ENCODE results near the gene GAPDHS.

GAPDHS gene

DNA sequence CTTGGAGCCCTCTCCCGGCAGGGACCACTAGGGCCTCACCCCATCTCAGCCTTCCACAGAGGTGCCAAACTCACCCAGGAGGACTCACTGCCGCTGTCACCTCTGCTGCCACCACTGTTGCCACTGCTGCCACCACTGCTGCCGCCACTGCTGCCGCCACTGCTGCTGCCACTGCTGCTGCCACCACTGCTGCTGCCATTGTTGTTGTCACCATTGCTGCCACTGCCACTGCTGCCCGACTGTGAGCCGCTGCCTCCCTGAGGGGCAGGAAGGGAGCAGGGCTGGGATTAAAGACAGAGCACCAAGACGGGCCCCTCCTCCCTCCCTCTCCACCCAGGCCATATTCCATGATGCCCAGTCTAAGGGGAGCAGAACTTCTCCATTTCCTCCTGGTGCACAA, 21.9 kb upstream of the GAPDHS start:
- DNase-seq = no peak

DNA sequence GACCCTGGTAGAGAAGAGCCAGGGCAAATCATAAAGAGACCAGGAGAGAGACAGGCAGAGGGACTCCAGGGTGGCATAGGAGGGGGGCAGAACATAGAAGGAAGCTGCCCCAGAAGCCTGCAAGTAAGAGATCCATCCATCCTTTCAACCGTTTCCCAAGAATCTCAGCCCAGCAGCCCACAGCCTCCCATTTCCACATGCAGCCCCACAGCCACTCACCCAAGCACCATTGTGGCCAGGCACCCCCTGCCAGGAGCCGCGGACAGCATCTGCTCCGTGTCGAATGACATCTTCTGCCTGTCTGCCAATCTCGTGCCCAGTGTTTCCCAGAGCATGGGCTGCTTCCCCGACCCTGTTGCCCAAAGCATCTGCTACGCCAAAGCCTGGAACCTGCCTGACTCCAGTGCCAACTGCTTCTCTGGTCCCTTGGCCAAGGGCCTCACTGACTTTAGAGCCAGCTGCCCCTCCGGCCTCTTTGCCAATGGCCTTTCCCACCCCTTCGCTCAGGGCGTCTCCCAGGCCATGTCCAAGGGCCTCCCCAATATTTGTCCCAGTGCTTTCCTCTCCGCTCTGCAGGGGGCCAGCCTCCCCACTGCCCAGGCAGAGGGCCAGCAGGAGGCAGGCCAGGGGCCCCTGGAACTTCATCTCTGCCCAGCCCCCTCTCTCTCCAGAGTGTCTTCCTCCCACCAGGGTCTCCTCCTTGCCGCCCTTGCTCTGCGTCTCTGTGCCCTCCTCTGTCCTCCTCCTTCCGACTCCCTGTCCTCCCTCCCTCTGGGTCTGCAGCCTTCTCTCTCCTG, 20.2 kb upstream of the GAPDHS start:
- no peak for DNase-seq

GRCh38 chr19:35513628-35514281, 19.5 kb upstream of the GAPDHS start, which contains the start of gene DMKN:
Gene DMKN (minus strand): TSS chr19:35513649. CDS start chr19:35513475, 174 bp downstream.
- no peak for DNase-seq

DNA sequence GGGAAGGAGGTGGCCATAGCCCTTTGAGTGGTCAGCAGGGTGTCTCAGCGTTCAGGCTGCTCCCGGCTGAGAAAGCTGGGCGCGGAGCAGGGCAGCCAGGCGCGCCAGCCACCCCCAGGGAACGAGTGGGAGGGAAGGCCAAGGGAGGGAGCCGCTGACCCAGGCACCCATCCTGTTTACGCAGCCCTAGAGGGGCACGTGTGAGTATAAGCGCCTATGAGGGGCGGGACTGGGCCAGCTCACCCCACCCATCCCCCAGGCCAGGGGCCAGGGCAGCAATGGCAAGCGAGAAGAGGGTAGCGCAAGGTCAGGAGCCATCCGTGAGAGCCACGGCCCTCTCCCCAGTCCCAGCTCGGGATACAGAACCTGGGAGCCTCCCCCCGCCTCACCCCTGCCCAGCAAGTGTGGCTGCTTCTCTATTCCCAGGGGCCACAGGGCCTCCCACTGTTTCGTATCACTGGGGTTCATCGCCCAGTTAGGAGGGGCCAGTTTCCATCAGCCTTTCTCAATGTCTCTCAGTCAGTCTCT, 18.9 kb upstream of the GAPDHS start:
- no peak for DNase-seq

DNA sequence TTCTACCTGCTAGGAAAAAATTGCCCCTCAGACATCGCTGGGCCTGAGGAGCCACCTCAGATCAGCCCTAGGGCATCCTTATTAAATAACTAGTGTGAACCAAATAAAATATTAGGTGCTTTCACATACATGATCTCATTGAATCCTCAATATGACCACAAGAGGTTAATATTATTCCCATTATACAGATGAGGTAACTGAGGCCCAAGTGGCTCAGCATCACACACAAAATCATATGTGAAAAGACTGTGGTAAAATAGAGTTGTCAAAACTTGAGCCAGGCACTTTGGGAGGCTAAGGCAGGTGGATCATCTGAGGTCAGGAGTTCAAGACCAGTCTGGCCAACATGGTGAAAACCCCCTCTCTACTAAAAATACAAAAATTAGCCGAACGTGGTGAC, 16.9 kb upstream of the GAPDHS start:
- no peak for DNase-seq

GRCh38 chr19:35517342-35517741, 15.9 kb upstream of the GAPDHS start:
- no peak for DNase-seq

- no peak for DNase-seq
These were observed 14.9 kb upstream of the GAPDHS start for GRCh38 chr19:35518313-35518712.

- no peak for DNase-seq
These were observed 14.0 kb upstream of the GAPDHS start for GRCh38 chr19:35519291-35519690.

- no peak for DNase-seq
These were observed 12.0 kb upstream of the GAPDHS start for GRCh38 chr19:35521124-35521743.

DNA sequence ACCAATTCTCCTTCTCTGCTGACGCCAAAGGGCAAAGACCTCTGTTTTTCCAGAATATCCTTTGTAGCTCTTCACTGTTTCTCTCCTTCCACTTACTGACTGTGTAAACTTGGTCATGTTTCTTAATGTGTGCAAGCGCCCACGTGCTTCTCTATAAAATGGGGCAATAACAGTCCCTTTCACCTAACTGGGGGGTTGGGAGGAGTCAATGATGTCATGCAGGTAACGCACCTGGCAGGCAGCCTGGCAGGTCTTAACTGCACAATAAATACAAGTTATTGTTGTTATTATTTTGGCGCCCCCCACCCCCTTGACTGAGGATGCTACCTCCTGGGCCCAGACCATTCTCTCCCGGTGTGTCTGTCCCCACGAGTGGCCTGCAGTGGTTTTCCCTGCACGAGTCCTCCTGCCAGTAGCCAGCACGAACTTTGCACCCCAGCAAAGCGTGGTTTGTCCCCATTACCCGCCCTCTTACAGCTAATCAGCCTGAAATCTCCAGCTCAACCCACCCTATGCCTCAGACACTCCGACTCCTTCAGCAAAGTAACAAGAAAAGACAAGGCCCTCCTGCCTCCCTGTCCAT, 10.4 kb upstream of the GAPDHS start:
- no peak for DNase-seq

DNA sequence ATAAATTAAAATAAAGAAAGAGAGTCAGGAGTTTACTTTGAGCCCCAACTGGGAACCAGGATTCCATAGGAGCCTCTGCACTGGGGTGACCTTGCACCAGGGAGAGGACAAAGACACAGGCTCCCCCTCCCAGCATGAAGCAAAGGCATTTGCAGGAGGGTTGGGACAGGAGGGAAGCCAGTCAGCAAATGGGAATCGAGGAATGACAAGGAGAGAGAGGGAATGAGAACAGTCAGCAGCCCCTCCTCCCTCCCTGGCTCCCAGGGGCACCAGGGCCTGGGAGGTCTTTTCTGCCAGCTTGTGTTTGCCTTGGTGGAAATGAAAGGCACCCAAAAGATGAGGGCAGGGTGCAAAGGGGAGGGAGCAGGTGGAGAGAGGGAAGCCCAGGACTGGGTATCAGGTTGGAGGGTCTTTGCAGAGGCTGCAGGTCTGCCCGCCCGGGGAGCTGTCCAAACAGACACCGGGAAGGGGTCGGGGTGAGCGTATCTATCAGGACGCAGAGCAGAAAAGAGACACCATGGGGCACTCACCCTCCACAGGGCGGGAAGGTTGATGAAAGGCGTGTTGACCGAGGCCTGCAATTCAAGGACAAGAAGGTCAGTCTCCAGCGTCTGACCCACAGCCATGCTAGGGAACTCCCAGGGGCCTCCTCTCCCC, 8.9 kb upstream of the GAPDHS start:
- DNase-seq = no peak

GRCh38 chr19:35525873-35526272, 7.4 kb upstream of the GAPDHS start:
- no peak for DNase-seq

GRCh38 chr19:35528218-35529038, 4.8 kb upstream of the GAPDHS start, which contains the start of gene SBSN:
Gene SBSN (minus strand): TSS chr19:35528311. CDS start chr19:35528281, 30 bp downstream.
- DNase-seq = no peak

DNA sequence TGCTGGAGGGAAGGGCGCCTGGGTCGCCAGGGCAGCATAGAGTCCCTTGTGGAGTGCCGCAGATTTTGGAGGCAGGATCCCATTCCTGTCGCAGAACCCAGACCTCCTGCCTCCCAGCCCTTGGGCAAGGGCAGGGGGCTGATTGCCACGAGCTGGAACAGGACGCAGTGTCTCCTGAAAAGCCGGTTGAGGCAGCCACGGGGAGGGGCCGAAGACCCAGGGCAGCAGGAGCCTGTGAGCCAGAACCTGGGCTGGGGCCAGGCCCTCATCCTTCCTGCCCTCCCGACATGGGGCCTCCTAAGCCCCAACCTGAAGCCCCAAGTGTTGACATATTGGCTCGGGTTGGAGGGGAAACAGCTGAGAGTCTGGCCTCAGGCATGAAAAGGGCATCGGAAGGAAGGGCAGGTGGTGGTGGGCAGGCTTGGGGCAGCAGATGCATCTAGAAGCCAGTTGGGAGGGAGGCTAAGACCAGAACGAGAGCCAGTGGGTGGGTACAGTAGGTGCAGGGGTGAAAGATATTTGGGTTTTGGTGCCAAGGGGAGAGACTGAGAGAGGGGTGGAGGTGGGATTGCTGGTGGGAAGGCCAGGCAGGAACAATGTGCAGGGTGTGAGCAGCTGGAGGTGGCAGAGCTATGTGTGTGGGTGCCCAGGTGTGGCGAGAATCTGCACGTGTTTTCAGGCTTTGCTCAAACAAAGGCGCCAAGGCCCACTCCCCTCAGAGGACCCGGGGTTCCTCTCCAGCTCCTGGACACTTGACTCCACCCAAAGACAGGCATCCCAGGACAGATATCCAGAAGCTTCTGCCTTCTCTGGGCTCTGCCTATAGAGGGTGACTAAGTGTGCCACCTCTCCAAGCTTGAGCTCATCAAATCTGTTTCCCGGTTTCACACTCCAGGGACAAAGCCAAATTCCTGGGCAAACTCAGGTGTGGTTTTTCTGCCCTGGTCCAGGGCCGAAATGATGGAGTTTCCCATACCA, 3.7 kb upstream of the GAPDHS start:
- no peak for DNase-seq

GRCh38 chr19:35531291-35531690, 2.0 kb upstream of the GAPDHS start:
- DNase-seq = no peak

GRCh38 chr19:35533822-35534392, 651 bp downstream of the GAPDHS start:
- DNase-seq = no peak

GRCh38 chr19:35534803-35535480, 1.7 kb downstream of the GAPDHS start:
- no peak for DNase-seq

GRCh38 chr19:35539314-35539713, 6.1 kb downstream of the GAPDHS start:
- DNase-seq = no peak

DNA sequence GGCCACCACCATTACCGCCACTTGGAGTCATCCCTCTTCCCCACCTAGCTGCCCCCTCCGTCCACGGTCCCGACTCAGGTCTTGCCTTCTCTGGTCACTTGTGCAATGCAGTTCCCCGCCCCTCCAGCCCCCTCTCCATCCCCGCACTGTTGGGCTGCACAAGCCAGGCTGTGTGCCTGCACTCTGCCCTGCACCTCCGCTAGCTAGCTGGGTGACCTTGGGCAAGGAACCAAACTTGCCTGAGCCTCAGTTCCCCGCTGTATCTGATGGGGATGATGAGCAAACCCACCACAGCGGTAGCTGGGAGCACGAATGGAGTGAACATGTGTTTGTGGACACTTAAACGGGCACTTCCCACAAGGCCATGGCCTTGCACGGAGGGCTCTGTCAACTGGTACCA, 6.6 kb downstream of the GAPDHS start:
- DNase-seq = no peak
